RWPE2 (cell line): ENCODE results near the gene UBASH3B.
"Not testable (repeated sequence)": the region's sequence is repeated elsewhere in the genome, so short reads cannot be mapped to it uniquely, and the experiment has no call there.

Source experiments
- ATAC-seq: fragments of 200-7000 bp; cut with Tn5 transposase; 3 replicates; pipeline ENCODE4 v1.9.1; 2021; ENCODE audit warnings: low read depth
- DNase-seq: peaks from one replicate; pipeline ENCODE4 v3.0.0-alpha.2; 2020; ENCODE audit warnings: low spot score
- H3K27ac ChIP-seq: fragments of 450-650 bp; 2 replicates; pipeline ENCODE4 v1.5.1; 2017; ENCODE audit warnings: mild to moderate bottlenecking; ENCODE audit not compliant: poor library complexity, severe bottlenecking
- H3K27me3 ChIP-seq: fragments of 250-450 bp; sonication (Bioruptor Pico); 2 replicates; pipeline ENCODE4 v1.5.1; 2021; ENCODE audit warnings: mild to moderate bottlenecking, moderate library complexity; ENCODE audit not compliant: insufficient read depth, poor library complexity, severe bottlenecking
- H3K36me3 ChIP-seq: fragments of 250-450 bp; sonication (Bioruptor Pico); 2 replicates; pipeline ENCODE4 v1.5.1; 2020; ENCODE audit warnings: low read depth, mild to moderate bottlenecking, moderate library complexity
- H3K4me1 ChIP-seq: fragments of 250-450 bp; sonication (Bioruptor Pico); 2 replicates; pipeline ENCODE4 v1.5.1; 2021; ENCODE audit warnings: mild to moderate bottlenecking, moderate library complexity; ENCODE audit not compliant: insufficient read depth, poor library complexity, severe bottlenecking
- H3K4me3 ChIP-seq: fragments of 250-450 bp; sonication (Bioruptor Pico); 2 replicates; pipeline ENCODE4 v1.5.1; 2021; ENCODE audit warnings: mild to moderate bottlenecking, moderate library complexity; ENCODE audit not compliant: severe bottlenecking
- H3K9me3 ChIP-seq: fragments of 250-450 bp; sonication (Bioruptor Pico); 2 replicates; pipeline ENCODE4 v1.5.1; 2021; ENCODE audit warnings: mild to moderate bottlenecking, moderate library complexity; ENCODE audit not compliant: severe bottlenecking
- CTCF ChIP-seq: fragments of 450-650 bp; IDR thresholded peaks from one replicate; pipeline ENCODE4 v1.5.1; 2017; ENCODE audit warnings: mild to moderate bottlenecking, moderate library complexity; ENCODE audit not compliant: poor library complexity, severe bottlenecking

UBASH3B gene

GRCh38 chr11:122655527-122656072, at the start of gene UBASH3B:
UBASH3B (plus strand) TSS chr11:122655722; CDS start chr11:122656050, 328 bp downstream.
- ATAC-seq (peak; percentile 82), DNase-seq (peak; percentile 88)
- no peaks in the 10 kb centered on the region for H3K27me3 ChIP-seq
- H3K4me3 ChIP-seq: peak within 1 kb of the TSS; percentile 82
- no peaks in the 10 kb centered on the region for H3K9me3 ChIP-seq
- TF ChIP-seq CTCF: no peak
- H3K36me3 ChIP-seq: no peaks in the 10 kb centered on the region
- H3K4me1 ChIP-seq: no peaks in the 10 kb centered on the region
- peak within 1 kb of the TSS; percentile 84 for H3K27ac ChIP-seq

GRCh38 chr11:122607162-122607561, 48.4 kb upstream of the UBASH3B start:
- not testable (repeated sequence) for H3K4me1 ChIP-seq, DNase-seq, ATAC-seq, H3K27me3 ChIP-seq, H3K36me3 ChIP-seq, H3K9me3 ChIP-seq, H3K4me3 ChIP-seq, H3K27ac ChIP-seq

- no peaks in the 10 kb centered on the region for H3K36me3 ChIP-seq
- no peaks in the 10 kb centered on the region for H3K9me3 ChIP-seq
- H3K4me1 ChIP-seq: peaks cover 3% of the 10 kb centered on the region
- no peaks in the 10 kb centered on the region for H3K27me3 ChIP-seq
- H3K4me3 ChIP-seq: no peak overlapping the region
- no peak for ATAC-seq
- no peak for TF ChIP-seq CTCF
- H3K27ac ChIP-seq: no peak overlapping the region
- DNase-seq: no peak
These were observed 43.2 kb upstream of the UBASH3B start for GRCh38 chr11:122612123-122612824.

GRCh38 chr11:122616718-122617117, 38.8 kb upstream of the UBASH3B start:
- Histone ChIP-seq H3K9me3 (no peaks in the 10 kb centered on the region), H3K27ac (no peak overlapping the region), H3K4me1 (peaks cover 3% of the 10 kb centered on the region), H3K36me3 (no peaks in the 10 kb centered on the region), H3K27me3 (no peaks in the 10 kb centered on the region), H3K4me3 (no peak overlapping the region)
- ATAC-seq: no peak
- DNase-seq: no peak
- TF ChIP-seq CTCF: no peak

GRCh38 chr11:122617297-122617696, 38.2 kb upstream of the UBASH3B start:
- H3K36me3 ChIP-seq: no peaks in the 10 kb centered on the region
- TF ChIP-seq CTCF: no peak
- no peaks in the 10 kb centered on the region for H3K27me3 ChIP-seq
- H3K27ac ChIP-seq: no peak overlapping the region
- H3K4me3 ChIP-seq: no peak overlapping the region
- DNase-seq: no peak
- peaks cover 2% of the 10 kb centered on the region for H3K4me1 ChIP-seq
- no peaks in the 10 kb centered on the region for H3K9me3 ChIP-seq
- peak; percentile 89 for ATAC-seq
